Natural killer cell (primary cell): ENCODE results near the gene BCAS3. TPM values are rescaled to one million over a fixed set of nuclear protein-coding genes. Genes with fewer than 3 reads are reported as not detected.

Experiments used
- ATAC-seq, 3 donors: fragments of 150-1000 bp in 2 of 3; fragments of 200-7000 bp in 1 of 3; cut with Tn5 transposase; 1 replicate in 1 of 3; 2 replicates in 2 of 3; pipeline ENCODE4 v1.10.0; 2021; ENCODE audit warnings: mild to moderate bottlenecking in 2 of 3, moderate library complexity in 2 of 3
- DNase-seq, 2 donors: peaks; one replicate each; pipeline versions ENCODE4 v3.0.0 to v3.0.0-alpha.2; 2013 to 2021; ENCODE audit warnings: mixed read lengths in 1 of 2
- H3K27ac ChIP-seq: one replicate; pipeline ENCODE4 v1.5.1; 2013; ENCODE audit warnings: mild to moderate bottlenecking, low read length
- H3K27me3 ChIP-seq: one replicate; pipeline ENCODE4 v1.6.1; 2013; ENCODE audit warnings: low read length; ENCODE audit not compliant: control insufficient read depth, insufficient read depth
- H3K36me3 ChIP-seq: one replicate; pipeline ENCODE4 v1.6.1; 2013; ENCODE audit warnings: low read length; ENCODE audit not compliant: control insufficient read depth, insufficient read depth
- H3K4me1 ChIP-seq: one replicate; pipeline ENCODE4 v1.6.1; 2013; ENCODE audit warnings: low read length; ENCODE audit not compliant: control insufficient read depth, insufficient read depth
- H3K4me3 ChIP-seq: one replicate; pipeline ENCODE4 v1.5.1; 2013; ENCODE audit warnings: low read length
- H3K9me3 ChIP-seq: one replicate; pipeline ENCODE4 v1.6.1; 2013; ENCODE audit warnings: low read length; ENCODE audit not compliant: control insufficient read depth, insufficient read depth
- H3K27ac Mint-ChIP-seq, 2 donors: one replicate each; pipeline ENCODE4 v1.8.0; 2022; ENCODE audit warnings: mild to moderate bottlenecking in 2 of 2, mixed read lengths in 2 of 2, moderate library complexity in 1 of 2
- H3K27me3 Mint-ChIP-seq, 2 donors: one replicate each; pipeline ENCODE4 v1.8.0; 2022; ENCODE audit warnings: low read depth in 2 of 2, mixed read lengths in 2 of 2
- H3K36me3 Mint-ChIP-seq: one replicate; pipeline ENCODE4 v1.8.0; 2022; ENCODE audit warnings: mixed read lengths
- H3K4me1 Mint-ChIP-seq, 2 donors: one replicate each; pipeline ENCODE4 v1.8.0; 2022; ENCODE audit warnings: mixed read lengths in 2 of 2
- H3K4me3 Mint-ChIP-seq: one replicate; pipeline ENCODE4 v1.8.0; 2022; ENCODE audit warnings: mild to moderate bottlenecking, moderate library complexity, mixed read lengths
- H3K9me3 Mint-ChIP-seq, 2 donors: one replicate each; pipeline ENCODE4 v1.8.0; 2022; ENCODE audit warnings: mixed read lengths in 2 of 2
- WGBS: methylation state at CpG from one replicate; pipeline ENCODE4 v1.1.7; 2013; ENCODE audit warnings: missing lambda C conversion rate; ENCODE audit not compliant: insufficient coverage; 5-methylcytosine and 5-hydroxymethylcytosine counted together
- intact Hi-C: fragments of 100-400 bp; cut with micrococcal nuclease; formaldehyde crosslinking; loops from one replicate; pipeline ENCODE4 v1.14.2; 2022
- total RNA-seq, 4 donors: library from RNA; stranded (reverse); fragments of 120-200 nt in 1 of 4; gene quantifications; one replicate each; pipeline versions ENCODE4 v1.2.3 to v1.2.4, GENCODE V29; 2013 to 2022
- TF ChIP-seq, protein P1 (sequence below): fragments of 200-600 bp; IDR thresholded peaks from one replicate; pipeline ENCODE4 v1.8.0; 2022; ENCODE audit warnings: antibody characterized with exemption

Gene BCAS3
- total RNA-seq, 3 donors from 2014 or later (not counting 1 experiment from before 2014, with no cell fraction given), result 60.5 to 87.8 (median 72.0) TPM

DNA sequence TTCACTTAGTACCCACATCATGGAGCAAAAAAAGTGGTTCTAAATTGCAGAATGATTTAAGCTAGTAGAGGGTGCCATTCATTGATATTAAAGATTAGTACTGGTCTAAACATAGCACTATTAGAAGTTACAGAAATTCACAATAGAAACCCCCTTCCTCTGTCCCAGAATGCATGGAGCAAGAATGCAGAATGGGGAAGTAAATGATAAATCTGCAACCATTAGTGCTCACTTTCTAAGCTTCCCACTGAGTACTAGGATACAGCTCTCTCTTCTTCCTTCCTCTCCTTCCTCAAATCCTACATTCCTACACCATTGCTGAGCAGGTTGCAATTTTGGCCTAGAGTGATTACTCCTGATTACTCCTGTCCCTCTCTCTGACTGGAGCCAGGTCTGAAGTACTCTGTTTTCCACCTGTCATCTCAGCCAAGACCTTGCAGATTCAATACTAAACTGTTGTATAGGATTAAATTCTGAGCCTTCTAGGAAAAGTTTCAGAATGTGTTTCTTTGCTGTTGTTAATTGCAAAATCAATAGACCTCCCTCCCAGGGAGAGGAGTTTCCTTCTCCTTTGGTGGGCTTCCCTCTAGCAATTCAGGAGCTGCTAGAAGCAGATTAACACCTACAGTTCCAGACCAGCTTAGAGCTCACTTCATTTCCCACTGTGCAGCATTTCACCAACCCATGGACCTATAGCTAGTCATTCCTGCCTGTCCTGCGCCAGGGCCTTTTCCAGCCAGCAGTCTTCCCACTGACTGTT lies 556.5 kb downstream of the BCAS3 start:
- no peaks in the 10 kb centered on the region for H3K36me3 Mint-ChIP-seq
- Histone ChIP-seq H3K36me3 (no peaks in the 10 kb centered on the region), H3K27ac (no peak overlapping the region), H3K4me3 (no peak overlapping the region), H3K27me3 (no peaks in the 10 kb centered on the region), H3K4me1 (no peaks in the 10 kb centered on the region), H3K9me3 (peaks cover 4% of the 10 kb centered on the region)
- intact Hi-C loops, result no loop called here
- no peaks in the 10 kb centered on the region for H3K27me3 Mint-ChIP-seq
- 96% methylated on average over 1 of the region's 1 CpG for WGBS
- H3K9me3 Mint-ChIP-seq, result no peaks in the 10 kb centered on the region
- no peak overlapping the region for H3K27ac Mint-ChIP-seq
- no peak for DNase-seq
- no peak overlapping the region for H3K4me3 Mint-ChIP-seq
- peaks cover 14 to 22% of the 10 kb centered on the region in 2 donors for H3K4me1 Mint-ChIP-seq
- ATAC-seq, result no peak
- TF ChIP-seq, protein P1, sequence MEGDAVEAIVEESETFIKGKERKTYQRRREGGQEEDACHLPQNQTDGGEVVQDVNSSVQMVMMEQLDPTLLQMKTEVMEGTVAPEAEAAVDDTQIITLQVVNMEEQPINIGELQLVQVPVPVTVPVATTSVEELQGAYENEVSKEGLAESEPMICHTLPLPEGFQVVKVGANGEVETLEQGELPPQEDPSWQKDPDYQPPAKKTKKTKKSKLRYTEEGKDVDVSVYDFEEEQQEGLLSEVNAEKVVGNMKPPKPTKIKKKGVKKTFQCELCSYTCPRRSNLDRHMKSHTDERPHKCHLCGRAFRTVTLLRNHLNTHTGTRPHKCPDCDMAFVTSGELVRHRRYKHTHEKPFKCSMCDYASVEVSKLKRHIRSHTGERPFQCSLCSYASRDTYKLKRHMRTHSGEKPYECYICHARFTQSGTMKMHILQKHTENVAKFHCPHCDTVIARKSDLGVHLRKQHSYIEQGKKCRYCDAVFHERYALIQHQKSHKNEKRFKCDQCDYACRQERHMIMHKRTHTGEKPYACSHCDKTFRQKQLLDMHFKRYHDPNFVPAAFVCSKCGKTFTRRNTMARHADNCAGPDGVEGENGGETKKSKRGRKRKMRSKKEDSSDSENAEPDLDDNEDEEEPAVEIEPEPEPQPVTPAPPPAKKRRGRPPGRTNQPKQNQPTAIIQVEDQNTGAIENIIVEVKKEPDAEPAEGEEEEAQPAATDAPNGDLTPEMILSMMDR, result no peak

DNA sequence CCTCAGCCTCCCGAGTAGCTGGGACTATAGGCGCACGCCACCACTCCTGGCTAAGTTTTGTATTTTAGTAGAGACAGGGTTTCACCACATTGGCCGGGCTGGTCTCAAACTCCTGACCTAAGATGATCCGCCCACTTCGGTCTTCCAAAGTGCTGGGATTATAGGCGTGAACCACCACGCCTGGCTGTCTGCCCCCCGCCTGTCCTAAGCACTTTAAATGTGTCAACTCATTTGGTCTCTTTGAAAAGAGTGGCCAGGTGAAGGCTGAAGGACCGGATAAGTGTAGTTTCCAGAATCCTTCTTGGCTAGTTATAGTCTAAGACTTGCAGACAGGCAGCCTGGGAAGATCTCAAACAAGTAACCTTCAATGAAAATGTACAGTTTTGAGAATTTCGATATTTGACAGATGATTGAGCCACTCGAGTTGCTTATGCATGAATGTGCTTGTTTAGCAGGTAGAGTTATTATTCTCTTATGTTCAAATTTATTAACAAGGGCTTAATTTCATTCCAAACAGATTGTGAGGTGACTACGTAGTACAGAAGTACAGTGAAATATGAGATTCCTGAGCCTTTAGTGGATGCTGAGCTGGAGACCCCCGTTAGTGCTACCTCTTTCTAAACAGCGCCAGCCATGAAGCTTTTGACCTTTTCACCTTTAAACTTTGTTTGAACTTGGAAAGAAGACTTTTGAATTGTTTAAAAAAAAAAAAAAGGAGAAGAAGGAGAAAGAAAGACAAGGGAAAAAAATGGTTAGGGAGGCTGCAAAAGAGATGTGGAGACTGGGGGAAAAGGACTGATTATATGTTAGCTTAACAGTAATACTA lies 557.6 kb downstream of the BCAS3 start:
- no peak overlapping the region for H3K4me3 Mint-ChIP-seq
- no peaks in the 10 kb centered on the region for H3K9me3 Mint-ChIP-seq
- H3K27ac ChIP-seq, result no peak overlapping the region
- no peaks in the 10 kb centered on the region for H3K27me3 ChIP-seq
- no peaks in the 10 kb centered on the region for H3K36me3 Mint-ChIP-seq
- WGBS, result 88% methylated on average over 15 of the region's 15 CpGs
- peaks cover 4% of the 10 kb centered on the region for H3K9me3 ChIP-seq
- no peaks in the 10 kb centered on the region for H3K27me3 Mint-ChIP-seq
- intact Hi-C loops, result no loop called here
- H3K36me3 ChIP-seq, result no peaks in the 10 kb centered on the region
- ATAC-seq, result no peak
- no peaks in the 10 kb centered on the region for H3K4me1 ChIP-seq
- no peak overlapping the region for H3K4me3 ChIP-seq
- DNase-seq, result no peak
- TF ChIP-seq, protein P1, result no peak
- H3K27ac Mint-ChIP-seq, result no peak overlapping the region
- H3K4me1 Mint-ChIP-seq, result peaks cover 18 to 22% of the 10 kb centered on the region in 2 donors

DNA sequence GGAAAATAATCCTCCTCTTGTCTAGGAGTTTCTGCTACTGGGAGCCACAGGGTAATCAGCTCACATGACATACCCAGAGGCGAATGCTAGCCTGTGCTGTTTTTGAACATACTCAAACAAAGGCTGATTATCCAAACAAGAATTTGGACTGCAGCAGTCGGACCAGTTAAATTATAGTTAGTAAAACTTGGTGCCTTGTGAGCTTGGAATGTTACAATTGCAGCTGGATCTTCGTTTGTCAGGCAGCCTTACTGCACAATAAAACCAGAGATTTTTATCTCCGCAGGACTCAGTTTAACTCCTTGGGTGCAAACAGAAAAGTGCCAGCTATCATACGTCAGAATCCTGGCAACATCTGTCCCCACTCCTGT lies 558.2 kb downstream of the BCAS3 start:
- Mint-ChIP-seq H3K36me3 (no peaks in the 10 kb centered on the region), H3K27me3 (no peaks in the 10 kb centered on the region), H3K9me3 (no peaks in the 10 kb centered on the region), H3K27ac (no peak overlapping the region), H3K4me3 (no peak overlapping the region), H3K4me1 (peaks cover 13 to 16% of the 10 kb centered on the region in 2 donors)
- Histone ChIP-seq H3K27ac (no peak overlapping the region), H3K9me3 (peaks cover 4% of the 10 kb centered on the region), H3K27me3 (no peaks in the 10 kb centered on the region), H3K4me1 (no peaks in the 10 kb centered on the region), H3K4me3 (no peak overlapping the region), H3K36me3 (no peaks in the 10 kb centered on the region)
- WGBS, result 86% methylated on average over 5 of the region's 5 CpGs
- no peak for DNase-seq
- no peak for ATAC-seq
- intact Hi-C loops, result no loop called here
- TF ChIP-seq, protein P1, result no peak
